Inflammatory macrophage treated with lipopolysaccharide for 4 hours (primary cell): ENCODE data around the gene ARTN.

Experiments used
- DNase-seq: peaks from one replicate; pipeline ENCODE4 v3.0.0-alpha.2; 2020

The ARTN gene

DNA sequence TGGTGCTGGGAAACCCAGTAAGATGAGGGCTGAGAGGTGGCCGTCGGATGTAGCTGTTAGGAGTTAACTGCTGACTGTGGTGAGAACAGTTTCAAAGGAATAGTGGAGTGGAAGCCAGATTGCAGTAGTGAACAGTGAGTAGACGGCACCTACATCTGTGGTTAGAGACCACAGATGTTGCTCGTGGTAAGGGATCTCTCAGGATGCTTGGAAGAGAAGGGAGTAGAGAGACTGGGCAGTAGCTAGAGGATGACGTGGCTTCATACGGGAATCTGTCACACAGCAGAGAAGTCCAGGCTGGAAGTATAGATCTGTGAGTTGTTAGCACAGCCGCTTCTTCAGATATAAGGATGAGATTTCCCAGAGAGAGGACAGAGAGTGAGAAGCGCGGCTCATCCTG, 7.8 kb upstream of the ARTN start:
- DNase-seq, result no peak

DNA sequence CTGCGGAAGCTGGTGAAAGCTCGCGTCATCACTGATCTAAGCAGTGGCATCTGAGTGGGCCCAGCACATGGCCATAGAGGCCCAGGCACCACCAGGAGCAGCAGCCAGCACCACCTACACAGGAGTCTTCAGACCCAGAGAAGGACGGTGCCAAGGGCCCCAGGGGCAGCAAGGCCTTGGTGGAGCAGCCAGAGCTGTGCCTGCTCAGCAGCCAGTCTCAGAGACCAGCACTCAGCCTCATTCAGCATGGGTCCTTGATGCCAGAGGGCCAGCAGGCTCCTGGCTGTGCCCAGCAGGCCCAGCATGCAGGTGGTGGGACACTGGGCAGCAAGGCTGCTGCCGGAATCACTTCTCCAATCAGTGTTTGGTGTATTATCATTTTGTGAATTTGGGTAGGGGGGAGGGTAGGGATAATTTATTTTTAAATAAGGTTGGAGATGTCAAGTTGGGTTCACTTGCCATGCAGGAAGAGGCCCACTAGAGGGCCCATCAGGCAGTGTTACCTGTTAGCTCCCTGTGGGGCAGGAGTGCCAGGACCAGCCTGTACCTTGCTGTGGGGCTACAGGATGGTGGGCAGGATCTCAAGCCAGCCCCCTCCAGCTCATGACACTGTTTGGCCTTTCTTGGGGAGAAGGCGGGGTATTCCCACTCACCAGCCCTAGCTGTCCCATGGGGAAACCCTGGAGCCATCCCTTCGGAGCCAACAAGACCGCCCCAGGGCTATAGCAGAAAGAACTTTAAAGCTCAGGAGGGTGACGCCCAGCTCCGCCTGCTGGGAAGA, 3.2 kb upstream of the ARTN start:
- DNase-seq, result no peak

DNA sequence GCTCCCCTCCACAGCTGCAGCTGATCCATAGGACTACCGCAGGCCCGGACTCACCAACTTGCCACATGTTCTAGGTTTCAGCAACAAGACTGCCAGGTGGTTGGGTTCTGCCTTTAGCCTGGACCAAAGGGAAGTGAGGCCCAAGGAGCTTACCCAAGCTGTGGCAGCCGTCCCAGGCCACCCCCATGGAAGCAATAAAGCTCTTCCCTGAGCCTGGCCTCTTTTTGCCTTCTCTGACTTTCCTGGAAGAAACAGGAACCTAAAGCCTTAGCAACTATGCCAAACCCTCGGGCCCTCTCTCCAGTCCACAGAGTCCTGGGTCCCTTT, 2.7 kb upstream of the ARTN start:
- no peak for DNase-seq

DNA sequence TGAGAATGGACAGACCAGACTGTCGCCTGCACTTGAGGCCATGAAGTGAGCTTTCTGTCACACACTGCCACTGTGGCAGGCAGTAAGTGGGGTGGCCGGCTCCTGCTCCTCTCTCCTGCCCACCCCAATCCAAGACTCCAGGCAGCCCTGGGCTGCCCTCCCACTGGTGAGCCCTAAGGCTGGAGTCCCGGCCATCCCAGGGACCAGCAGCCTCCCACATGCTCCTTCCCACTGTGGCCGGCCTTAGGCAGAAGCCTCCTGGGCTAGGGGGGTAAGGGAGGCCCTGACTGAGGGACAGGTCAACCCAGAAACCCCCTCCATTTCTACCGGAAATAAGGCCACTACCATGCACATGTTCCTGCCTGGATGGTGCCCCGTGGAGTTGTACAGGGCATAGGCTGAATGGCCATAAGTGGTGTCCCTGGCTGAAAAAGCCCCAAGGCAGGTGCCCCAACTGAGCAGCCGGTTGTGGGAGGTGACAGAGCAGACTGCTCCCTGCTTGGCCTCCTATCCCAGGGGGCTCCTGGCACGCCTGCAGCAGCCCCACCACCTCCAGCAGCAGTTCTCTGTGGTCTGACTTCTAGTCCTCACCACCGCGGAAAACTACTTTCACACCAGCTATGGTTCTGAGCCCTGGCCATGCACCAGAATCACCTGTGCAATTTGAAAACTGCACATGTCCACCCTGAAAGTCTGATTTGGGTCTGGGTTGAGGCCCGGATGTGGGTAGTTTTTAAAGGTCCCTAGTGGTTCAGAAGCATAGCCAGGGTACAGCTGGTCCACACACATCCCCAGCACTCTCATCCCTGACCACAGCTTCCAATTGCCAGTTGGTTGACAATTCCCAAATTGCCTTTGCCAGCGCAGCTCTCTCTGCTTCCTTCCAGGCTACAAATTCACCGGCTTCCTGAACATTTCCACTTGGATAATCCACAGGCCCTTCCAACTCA, 1.6 kb upstream of the ARTN start:
- DNase-seq, result no peak

DNA sequence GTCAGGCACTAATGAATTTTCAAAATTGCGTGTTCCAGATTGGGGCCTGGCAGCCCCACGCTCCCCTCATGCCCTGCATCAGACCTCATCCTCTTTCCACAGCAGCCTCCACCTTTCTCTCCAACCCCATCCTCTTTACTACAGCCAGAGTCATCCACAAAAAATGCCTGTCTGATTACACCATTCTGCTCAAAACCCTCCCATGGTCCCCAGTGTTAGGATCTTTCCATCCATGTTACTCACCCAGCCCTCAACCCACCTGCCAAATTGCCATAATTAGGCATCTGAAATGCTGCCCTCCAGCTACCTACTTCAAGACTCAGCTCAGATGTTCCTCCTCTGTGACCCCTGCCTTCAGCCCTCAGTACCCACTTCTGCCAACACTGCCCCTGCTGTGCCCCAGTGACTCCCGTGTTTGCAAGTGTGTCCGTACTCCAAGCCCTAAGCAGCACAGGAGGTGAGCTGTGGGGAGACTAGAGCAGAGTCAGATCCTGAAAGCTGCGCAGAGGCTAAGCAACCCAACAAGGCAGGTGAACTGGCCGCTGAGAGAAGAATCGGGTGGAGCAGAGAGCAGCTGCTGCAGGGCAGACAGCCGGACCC, 715 bp upstream of the ARTN start:
- no peak for DNase-seq

DNA sequence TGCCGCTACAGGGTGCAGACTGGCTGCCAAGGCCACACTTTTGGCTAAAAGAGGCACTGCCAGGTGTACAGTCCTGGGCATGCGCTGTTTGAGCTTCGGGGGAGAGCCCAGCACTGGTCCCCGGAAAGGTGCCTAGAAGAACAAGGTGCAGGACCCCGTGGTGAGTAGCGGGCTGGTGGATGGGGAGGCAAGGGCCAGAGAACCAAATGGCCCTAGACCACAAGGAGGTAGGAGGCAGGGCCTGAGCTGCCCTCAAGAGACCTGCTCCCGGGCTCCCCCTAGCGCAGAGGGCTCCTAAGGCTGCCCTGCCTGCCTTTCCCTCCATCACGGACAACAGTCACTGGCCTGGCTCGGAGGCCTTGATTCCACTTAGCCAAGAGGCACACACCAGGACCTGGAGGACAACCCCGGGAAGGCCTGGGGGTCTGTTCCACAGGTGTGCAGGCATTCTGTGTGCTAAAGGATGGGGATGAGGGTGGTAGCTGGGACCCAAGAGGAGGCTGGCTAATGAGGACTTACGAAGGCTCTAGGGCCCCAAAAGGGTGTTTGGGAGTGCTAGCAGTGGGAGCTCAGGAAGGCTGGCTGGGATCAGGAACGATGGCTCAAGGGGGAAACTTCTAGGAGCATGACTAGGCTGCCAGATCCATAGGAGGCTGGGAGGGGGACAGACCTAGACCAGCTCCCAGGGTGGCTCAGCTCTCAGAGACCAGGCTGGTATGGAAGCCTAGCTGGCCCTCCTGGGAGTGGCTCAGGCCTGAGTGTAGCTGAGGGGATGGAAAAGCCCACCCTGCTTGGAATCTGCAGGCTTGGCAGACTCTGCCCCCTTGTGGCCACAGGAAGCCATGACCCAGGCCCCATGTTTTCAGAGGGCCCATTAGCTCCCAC, 742 bp downstream of the ARTN start:
- DNase-seq, result peak; percentile 64

DNA sequence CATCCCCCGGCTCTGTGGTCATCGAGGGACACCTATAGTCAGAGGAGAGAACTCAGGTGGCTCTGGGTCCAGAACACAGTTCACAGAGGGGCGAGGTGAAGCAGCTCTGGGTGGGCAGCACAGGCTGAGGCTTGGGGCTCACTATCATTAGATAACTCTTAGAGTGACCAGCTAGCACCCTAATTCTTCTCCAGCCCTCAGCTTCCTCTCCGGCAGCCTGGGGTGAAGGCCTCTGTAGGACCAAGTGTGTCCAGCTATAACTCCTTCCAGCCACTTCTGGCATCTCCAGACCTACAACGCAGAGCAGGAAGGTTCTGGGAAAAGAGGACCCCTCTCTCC, 1.4 kb downstream of the ARTN start:
- no peak for DNase-seq

DNA sequence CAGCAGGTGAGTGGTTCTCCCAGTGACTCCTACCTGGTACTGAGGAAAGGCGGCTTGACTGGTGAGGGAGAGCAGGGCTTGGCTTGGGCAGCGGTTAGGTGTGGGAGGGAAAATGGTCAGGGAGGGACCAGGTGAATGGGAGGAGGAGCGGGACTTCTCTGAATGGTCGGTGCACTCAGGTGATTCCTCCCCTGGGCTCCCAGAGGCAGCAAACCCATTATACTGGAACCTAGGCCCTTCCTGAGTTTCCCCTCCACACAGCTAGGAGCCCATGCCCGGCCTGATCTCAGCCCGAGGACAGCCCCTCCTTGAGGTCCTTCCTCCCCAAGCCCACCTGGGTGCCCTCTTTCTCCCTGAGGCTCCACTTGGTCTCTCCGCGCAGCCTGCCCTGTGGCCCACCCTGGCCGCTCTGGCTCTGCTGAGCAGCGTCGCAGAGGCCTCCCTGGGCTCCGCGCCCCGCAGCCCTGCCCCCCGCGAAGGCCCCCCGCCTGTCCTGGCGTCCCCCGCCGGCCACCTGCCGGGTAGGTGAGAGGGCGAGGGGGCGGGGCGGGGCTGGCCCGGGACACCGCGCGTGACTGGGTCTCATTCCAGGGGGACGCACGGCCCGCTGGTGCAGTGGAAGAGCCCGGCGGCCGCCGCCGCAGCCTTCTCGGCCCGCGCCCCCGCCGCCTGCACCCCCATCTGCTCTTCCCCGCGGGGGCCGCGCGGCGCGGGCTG, 2.3 kb downstream of the ARTN start:
- no peak for DNase-seq

DNA sequence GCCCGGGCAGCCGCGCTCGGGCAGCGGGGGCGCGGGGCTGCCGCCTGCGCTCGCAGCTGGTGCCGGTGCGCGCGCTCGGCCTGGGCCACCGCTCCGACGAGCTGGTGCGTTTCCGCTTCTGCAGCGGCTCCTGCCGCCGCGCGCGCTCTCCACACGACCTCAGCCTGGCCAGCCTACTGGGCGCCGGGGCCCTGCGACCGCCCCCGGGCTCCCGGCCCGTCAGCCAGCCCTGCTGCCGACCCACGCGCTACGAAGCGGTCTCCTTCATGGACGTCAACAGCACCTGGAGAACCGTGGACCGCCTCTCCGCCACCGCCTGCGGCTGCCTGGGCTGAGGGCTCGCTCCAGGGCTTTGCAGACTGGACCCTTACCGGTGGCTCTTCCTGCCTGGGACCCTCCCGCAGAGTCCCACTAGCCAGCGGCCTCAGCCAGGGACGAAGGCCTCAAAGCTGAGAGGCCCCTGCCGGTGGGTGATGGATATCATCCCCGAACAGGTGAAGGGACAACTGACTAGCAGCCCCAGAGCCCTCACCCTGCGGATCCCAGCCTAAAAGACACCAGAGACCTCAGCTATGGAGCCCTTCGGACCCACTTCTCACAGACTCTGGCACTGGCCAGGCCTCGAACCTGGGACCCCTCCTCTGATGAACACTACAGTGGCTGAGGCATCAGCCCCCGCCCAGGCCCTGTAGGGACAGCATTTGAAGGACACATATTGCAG, 3.0 kb downstream of the ARTN start:
- DNase-seq, result peak; percentile 48

DNA sequence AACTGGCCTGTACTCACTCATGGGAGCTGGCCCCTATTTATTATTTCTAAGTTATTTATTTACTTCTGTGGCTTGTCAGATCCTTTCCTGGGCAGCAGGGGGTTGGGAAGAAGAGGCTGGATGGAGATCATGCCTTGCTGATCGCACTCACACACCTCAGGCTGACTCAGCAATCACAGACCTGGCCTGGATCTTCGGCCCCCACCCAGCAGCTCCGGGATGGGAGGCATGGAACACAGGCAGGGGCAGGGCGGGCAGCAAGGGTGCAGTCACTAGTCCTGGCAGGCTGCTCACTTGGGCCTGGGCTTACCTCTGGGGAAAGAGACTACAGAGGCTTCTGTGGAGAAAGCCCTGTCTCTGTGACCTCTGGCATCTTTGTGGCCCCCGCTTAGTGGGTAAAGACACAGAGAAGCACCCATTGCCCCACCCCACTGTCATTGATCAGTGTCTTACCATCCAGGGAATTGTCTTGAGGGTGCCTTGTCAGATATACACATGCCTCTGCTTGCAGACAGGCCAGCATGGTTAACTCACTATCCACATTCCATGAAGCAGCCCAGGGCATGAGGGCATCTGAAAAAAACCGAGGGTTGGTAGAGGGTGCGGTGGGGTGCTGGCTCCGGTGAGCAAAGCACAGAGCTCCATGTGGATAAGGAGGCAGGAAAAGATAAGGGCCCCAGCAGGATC, 3.7 kb downstream of the ARTN start:
- no peak for DNase-seq

DNA sequence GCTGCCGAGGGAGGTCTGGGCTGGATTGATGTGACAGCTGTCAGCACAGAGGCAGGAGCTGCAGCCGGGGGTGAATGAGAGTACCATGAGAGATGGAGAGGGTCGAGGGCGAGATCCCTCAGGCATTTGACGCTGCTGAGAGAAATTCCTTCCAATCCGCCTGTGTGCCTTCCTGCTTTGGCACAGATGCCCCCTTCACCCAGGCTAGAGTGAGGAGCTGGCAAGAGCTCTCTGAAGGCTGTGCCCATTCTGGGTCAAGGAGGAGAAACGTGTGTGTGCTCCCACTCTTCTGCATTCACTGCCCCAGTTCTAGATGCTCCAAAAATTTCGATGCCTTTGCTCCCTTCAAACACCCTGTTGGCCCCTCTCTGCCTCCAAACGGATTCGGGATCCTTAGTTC, 4.8 kb downstream of the ARTN start:
- DNase-seq, result no peak

DNA sequence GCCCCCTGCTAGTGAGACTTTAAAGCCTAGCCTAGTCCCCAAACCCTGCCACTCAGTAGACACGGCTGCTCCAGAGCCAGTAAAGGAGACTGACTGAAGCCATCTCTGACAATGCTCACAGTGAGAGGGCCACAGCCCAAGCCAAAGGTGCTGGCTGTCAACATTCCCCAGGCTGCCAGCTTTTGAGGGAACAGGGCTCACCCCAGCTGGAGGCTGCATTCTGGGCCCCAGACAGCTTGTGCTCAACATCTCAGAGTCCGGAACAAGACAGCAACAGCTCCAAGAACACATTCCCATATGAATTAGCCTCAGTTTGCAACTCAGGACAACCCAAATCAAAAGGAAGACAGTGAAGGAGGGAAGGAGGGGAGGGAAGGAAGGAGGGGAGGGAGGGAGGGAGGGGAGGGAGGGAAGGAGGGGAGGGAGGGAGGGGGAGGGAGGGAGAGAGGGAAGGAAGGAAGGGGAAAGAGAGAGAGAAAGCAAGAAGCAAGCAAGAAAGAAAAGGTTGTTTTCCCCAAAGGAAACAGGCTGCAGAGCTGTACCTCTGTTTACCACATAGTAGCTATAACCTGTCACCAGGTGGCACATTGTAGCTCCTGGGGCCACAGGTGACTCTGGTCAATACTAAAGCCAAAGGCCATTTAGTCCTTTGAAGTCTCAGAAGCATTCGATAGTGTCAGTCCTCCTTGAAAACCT, 5.4 kb downstream of the ARTN start:
- DNase-seq, result no peak

DNA sequence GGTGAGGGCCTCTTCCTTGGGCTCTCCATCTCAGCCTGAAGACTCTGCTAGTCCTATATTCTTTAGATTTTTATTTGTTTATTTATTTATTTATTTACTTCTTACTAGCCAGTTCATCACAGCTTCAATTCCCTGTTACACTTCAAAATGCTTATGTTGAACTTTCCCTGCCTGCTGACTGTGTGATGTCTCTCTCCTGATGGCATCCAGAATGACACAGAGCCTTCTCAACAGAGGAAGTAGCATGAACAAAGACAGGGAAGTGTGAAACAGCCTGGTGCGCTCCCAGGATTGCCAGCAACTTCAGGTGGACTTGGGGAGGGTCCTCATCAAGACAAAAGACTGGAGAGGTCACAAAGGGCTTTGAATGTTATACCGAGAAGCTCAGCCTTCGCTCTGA, 8.8 kb downstream of the ARTN start:
- DNase-seq, result peak; percentile 19

DNA sequence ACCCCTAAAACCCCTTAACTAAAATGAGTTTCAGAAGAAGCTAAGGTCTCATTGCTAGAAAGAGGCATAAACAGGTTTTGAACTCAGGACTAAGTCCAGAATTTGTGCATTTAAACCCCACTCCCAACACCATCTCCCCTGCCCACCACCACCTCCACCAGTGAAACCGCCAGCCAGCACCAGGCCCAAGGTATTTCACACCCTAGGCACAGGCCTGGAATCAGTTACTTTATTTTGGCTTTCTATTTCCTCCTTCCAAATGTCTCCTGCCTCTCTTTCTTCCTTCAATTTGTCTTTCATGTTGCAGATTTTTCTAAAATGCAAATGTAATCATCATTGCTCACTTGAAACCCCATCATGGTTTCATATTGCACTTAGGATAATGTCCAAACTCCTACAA, 11.3 kb downstream of the ARTN start:
- DNase-seq, result no peak

DNA sequence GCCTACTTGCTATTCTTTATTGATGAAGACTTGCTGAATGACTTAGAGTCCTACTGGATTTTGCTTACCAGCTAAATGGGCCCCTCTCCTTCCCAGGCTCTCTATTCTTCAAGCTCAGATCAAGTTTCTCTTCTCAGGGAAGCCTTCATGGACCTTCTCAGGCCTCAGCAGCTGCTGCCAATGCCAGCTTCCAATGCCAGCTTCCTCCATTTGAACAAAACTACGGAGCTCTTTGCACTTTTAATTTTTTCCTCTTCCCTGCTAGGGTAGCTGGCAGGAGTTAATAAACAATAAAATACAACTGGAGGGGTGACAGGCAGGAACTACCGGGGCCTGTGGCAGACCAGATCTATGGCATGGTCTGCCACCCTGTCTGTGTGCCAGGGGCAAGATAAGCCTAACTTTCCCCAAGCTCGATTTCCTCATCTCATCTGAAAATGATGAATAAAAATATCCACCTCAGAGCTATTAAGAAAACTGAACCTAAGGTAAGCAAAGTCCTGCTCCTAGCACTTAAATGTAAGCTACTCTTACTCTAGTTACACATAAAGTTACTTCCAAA, 12.2 kb downstream of the ARTN start:
- DNase-seq, result no peak

DNA sequence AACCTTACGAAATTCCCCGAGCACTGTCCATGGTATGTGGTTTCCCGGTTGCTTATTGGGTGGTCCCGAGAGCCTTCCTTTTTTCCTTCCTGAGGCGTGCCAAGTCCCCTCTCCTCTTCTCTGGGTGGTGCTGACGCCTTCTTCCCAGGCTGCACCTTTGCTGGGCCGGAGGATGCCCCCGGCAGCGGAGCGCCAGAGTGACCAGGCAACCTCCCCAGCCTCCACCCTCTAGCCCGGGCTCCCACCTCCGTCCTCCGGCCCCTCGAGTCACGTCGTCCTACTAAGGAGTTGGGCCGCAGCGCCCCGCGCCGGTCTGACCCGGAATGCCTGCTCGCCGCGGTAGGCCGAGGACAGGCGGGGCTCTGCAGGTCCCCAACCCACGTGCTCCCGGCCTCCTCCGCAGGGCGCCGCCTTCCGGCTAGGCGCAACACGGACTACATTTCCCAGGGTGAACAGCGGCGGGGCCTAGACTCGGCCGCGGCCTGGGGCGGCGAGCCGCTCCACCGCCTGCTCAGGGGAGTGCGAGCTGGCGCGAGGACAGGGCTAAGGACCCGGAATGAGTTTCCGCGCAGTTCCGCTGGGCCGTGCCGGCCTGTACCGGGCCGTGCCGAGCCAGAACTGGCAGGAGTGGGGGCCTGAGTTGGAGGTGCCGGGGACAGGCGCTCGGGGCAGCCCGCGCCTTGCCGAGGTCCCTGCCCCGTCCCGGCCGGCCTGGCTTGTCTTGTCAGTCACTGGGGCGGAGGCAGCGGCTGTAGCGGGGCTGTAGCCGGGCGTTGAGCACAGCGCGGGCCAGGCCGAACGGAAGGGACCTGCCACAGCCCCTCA, 12.8 kb downstream of the ARTN start, which contains the start of gene IPO13:
TSS of gene IPO13 (plus strand) at position 715 of the 825 bp plus-strand sequence. CDS start 651 bp downstream, outside the sequence.
- DNase-seq, result peak; percentile 97

DNA sequence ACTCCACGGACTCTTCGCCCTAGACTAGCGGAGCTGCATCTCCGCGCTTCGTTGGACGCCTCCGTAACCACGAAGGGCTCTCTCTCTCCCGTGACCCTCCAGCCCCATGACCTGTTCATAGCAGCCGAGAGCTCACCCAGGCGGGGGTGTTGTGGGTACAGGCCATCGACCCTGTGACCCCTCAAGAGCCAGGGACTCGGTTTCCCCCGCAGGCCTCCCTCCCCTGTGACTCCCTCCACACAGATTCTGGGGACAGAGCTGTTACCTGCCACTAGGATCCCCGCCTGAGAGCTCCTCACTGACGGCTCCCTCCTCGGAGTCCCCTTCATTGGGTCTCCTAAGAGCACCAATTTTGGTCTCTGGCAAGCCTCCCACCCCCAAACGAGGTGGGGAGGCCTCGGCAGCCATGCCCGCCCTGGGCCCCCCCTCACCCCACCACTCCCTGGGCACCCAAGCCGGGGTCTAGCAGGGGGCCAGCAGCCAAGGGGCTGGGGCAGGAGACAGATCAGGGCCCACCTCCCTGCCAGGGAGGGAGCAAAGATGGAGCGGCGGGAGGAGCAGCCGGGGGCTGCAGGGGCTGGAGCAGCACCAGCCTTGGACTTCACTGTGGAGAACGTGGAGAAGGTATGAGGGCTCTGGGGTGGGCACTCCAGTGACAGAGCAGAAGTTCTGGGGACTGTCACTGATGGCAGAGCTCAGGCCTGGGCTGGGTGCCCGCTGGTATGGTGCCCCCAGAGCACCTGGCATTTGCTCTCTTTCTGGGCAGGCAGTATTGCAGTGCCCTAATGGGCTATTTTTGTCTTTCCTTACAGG, 13.7 kb downstream of the ARTN start:
- no peak for DNase-seq

DNA sequence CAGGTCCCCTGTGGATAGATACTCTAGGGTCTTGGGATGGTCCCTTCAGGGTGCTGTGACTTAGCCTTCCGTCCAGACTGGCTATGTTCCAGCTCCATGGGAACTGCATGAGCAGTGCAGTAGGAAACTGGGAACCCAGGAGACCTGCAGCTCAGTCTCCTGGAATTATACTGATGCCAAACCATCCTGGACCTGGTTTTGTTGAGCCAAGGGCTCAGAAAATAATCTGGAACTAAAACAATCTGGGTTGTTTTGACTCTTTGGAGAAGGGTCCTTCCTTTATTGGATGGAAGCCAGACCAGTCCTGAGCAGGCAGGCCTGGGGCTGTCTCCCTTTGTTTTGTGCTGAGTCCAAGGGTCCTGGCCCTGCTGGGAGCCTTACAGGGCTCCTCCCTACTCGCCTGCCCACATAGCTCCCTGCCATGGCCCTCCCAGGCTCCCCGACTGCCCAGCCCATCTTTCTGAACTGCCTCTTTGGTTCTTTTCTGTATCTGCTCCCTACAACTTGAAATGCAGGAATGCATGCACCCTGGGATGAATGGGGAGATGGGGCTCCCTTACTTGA, 14.4 kb downstream of the ARTN start:
- no peak for DNase-seq
